Measurements from ENCODE around the gene ATRN.
"Not testable (repeated sequence)": the region's sequence is repeated elsewhere in the genome, so short reads cannot be mapped to it uniquely, and the experiment has no call there.

Gene ATRN

DNA sequence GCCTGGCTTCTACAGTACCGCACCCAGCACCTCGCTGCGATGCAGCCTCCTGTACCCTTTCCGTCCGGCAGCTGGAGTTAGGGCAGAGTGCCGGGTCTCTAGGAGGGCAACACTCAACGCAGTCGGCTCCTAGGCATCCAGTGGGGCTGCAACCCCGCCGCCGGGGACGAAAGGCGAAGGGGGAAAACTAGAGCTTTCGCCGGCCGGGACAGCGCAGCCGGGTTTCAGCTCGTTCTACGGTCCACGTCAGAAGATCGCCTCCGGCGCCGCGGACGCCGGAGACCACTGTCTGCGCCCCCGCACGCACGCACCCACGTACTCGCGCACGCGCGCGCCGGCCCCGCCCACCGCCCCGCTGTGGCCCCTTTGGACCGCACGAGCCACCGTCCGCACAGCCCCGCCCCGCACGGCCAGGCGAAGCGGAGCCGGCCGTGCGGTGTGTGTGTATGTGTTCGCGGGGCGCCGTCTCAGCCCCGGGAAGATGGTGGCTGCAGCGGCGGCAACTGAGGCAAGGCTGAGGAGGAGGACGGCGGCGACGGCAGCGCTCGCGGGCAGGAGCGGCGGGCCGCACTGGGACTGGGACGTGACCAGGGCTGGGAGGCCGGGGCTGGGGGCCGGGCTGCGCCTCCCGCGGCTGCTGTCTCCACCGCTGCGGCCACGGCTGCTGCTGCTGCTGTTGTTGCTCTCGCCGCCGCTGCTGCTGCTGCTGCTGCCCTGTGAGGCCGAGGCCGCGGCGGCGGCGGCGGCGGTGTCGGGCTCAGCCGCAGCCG, at the start of gene ATRN:
Gene ATRN, plus strand, starts transcription at position 392 of the 770 bp plus-strand sequence. Its CDS starts 90 bp downstream, at position 482.
- peak; percentile 76 for DNase-seq (ENCODE audit: low read depth)

DNA sequence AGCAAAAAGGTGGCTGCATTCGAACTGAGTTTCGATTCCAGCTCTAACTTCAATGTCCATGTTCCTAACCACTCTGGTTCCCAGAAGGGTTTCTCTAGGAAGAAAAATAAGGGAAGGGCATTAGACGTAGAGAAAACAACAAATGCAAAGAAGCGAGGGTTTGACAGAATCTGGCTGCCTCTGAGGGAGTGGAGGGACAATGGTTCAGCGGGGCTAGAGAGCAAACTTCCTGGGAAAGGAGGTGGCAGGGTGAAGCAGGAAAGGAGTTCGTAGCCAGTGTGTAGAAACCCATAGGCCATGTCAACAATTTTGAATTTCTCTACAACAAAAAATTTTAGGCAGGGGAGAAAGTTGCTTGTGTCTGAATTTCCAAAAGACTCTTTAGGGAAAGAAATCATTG, 48.8 kb upstream of the ATRN start:
- DNase-seq (ENCODE audit: low read depth): no peak

DNA sequence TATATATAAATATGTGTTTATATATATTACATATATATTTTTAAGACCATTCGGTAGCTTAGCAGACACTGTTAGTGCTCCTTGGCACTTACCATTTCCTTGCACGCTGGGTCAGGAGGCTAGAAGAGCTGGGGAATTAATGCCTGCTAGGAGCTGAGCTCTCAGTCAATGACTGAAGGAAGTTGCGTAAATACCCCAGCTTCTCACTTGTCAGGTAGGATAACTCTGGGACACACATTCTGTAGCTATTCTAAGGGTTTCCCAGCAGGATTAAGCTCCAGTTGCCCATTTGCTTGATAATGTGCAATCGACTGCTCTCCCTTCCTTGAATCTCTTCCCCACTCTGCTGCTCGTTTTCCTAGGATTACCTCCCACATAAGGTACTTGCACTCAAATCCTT, 47.7 kb upstream of the ATRN start:
- no peak for DNase-seq (ENCODE audit: low read depth)

DNA sequence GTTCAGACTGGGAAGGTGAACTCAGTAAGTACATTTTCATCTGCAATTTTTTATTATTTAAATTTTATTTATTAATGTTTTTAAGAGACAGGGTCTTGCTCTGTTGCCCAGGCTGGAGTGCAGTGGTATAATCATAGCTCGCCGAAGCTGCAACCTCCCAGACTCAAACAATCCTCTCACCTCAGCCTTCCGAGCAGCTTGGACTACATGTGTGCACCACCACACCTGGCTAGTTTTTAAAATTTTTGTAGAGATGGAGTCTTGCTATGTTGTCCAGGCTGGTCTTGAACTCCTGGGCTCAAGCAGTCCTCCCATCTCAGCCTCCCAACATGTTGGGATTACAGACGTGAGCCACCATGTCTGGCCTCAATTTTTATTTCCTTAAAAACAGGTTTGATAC, 44.1 kb upstream of the ATRN start:
- DNase-seq (ENCODE audit: low read depth): not testable (repeated sequence)

DNA sequence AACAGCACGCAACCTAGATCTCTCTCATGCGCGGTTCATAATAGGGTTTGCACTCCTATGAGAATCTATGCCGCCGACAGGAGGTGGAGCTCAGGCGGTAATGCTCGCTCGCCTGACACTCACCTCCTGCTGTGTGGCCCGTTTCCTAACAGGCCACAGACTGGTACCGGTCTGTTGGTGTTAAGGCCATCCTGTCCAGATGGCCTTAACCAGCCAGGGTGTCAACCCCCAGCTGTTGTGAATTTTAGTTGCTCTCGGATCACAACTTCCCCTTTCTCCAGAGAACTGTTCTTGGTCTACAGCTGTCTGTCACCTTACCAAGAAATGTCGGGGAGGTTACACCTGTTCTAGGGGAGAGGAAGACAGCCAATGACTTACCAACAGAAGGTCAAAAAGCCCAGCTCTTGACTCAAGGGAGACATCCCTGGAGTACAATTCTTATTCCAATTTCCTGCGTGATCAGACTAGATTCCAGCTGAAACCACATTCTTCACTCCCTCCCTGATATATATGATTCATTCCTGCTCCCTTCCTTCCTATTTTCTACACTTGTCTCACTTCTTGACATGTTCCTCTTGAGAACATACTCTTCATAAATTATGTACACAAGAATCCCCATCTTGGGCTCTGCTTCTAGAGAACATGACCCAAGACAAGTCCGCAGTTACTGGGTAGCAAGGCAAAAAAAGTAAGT, 40.3 kb upstream of the ATRN start:
- no peak for DNase-seq (ENCODE audit: low read depth)

DNA sequence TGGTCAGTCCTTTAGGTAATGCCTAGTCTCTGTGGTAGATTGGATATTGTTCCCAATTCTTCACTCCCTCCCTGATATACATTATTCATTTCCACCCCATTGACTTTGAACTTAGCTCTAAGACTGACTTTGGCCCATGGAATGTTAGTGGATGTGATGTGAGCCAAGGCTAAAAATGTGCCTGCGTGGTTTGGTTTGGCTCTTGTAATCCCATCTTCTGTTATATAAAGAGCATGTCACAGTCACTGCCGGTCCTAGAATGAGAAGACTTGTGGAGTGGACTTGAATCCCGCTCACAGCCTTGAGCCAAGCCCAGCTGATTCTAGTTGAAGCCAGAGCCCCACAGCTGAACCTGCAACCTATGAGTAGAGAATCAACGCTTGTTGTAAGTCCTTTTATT, 39.7 kb upstream of the ATRN start:
- peak; percentile 48 for DNase-seq (ENCODE audit: low read depth)

DNA sequence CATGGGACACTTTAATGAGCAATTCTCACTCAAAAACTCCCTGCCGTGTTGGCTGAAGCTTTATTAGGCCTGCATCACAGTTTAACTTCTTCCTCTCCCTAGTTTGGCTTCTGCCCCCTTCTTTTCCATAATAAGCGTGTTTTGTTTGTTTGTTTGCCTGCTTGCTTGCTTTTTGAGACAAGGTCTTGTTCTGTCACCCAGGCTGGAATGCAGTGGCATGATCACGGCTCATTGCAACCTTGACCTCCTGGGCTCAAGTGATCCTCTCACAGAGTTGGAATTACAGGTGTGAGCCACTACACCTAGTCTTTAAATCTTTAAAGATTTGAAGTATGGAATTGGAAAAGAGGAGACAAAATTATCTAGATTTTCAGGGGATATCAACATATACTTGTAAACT, 38.0 kb upstream of the ATRN start:
- no peak for DNase-seq (ENCODE audit: low read depth)

DNA sequence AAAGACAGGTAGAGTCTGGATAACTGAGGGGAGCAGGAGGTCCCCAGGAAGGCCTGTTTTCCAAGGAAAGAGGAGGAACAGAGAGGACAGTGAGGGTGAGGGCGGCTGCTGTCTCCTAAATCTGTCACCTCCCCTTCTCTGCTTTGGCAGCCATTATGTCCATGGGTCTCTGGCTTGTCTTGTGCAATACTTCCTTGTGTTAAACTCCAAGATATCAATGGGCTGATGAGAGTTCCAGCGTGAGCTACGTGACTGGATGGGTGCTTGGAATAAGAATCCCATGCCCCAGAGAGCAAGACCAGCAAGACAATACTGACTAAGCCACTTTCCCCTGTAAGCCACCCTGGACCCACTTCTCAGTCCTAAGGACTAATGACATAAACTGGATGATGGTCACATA, 37.1 kb upstream of the ATRN start:
- DNase-seq (ENCODE audit: low read depth): no peak

DNA sequence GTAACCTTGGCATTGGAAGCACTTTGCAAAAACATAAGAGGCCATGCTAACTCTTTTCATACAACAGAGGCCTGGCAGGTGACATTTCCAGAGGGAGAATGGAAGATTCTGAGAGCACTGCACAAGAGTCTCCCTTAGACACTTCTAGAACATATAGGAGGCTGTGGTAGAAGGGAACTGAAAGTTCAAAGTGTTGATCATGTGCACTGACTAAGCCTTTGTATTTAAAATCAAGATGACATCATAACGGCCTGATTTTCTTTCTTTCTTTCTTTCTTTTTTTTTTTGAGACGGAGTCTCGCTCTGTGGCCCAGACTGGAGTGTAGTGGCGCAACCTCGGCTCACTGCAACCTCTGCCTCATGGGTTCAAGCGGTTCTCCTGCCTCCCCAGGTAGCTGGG, 36.6 kb upstream of the ATRN start:
- DNase-seq (ENCODE audit: low read depth): no peak

DNA sequence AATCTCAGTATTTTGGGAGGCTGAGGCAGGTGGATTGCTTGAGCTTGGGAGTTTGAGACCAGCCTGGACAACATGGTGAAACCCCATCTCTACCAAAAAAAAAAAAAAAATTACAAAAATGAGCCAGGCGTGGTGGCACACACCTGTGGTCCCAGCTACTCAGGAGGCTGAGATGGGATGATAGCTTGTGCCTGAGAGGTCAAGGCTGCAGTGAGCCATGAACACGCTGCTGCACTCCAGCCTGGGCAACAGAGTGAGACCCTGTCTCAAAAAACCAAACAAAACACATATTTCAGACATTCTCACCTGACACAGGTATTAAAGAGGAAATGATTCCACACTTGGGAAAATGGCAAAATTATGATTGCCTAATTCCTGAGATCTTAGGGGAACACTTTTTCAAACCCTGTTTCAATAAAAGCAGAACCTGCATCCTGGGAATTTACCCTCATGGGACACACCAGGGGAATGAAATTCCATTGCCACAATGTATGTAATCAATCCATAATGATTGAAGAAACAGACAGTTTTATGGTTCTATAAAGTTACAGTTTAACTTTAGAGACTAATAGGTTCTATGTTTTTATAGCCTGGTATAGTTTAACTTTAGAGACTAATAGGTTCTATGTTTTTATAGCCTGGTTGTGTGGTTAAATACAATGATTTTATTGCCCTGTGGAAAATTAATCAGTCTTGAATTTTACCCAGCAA, 33.8 kb upstream of the ATRN start:
- DNase-seq (ENCODE audit: low read depth): no peak

DNA sequence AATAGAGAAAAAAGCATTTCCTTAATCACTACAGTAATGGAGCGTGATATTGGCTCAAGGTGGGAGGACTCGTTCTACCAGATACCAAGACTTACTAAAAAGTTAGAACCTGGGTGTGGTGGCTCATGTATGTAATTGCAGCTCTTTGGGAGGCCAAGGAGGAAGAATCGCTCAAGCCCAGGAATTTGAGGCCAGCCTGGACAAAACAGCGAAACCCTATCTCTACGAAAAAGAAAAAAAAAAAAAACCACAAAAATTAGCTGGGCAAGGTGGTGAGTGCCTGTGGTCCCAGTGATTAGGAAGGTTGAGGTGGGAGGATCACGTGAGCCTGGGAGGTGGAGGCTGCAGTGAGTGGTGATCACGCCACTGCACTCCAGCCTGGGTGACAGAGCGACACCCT, 24.0 kb upstream of the ATRN start:
- no peak for DNase-seq (ENCODE audit: low read depth)

DNA sequence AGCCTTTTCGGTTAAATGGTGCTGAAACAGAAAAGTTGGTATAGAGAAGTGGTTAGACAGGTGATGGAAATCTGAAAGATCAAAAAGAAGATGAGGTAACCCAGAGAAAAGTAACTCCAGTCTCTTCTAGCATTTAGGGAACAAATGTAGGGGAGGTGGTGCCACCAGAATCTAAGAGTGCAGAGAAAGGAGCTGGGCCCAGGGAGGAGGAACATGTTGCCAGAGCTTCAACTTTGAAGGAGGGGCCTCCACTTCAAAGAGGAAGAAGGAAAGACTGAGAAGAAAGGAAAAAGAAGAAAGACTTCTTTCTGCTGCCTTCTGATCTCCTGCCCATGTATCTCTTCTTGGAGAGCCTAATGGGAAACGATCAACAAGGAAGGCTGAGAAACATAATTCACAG, 23.5 kb upstream of the ATRN start:
- DNase-seq (ENCODE audit: low read depth): no peak

DNA sequence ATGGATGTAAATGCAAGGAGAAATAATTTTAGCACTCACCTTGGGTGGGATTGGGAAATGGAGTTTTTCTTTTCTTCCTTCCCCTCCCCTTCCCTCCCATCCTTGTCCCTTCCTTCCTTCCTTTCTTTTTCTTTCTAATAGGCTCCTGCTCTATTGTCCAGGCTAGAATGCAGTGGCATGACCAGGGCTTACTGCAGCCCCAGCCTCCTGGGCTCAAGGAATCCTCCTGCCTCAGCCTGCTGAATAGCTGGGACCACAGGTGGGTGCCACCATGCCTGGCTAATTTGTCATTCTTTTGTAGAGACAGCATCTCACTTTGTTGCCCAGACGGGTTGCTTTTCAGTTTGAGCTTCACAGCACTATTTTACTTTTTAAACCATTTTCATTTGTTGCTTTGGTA, 21.5 kb upstream of the ATRN start:
- no peak for DNase-seq (ENCODE audit: low read depth)

DNA sequence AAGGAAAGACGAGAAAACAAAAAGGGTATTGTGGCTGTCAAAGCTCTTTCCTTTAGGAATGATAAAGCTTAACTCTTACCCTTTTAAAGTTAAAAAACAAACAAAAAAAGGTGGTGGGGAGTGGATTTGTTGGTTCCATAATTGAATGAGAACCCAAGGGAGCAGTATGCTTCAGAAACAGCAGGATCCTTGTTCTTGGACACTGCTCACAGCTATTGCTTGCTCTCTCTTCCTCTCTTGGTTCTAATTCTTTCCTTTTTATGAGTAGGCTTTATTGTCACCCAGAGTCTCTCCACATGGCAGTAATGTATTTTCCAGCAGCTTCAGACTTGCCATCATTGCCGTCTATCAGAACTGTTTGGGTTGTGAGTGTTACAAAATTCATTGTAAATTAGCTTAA, 18.7 kb upstream of the ATRN start:
- no peak for DNase-seq (ENCODE audit: low read depth)

DNA sequence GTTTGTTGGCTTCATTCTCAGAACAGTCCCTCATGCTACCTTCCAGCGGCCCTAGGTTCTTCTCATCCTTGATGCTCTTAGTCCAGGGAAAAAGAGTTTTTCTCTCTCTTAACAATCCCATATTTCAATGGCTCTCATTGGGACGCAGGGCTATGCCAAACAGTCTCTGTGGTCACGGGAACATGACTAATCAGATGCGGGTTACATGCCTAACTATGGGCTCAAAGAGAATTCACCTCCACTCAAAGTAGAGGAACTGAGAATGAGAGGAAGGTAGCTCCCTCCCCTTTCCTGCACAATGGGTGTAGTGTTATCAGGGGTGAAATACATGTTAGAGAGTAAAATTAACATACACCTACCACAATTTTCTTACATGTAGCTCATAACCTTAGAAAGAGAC, 18.1 kb upstream of the ATRN start:
- DNase-seq (ENCODE audit: low read depth): no peak

DNA sequence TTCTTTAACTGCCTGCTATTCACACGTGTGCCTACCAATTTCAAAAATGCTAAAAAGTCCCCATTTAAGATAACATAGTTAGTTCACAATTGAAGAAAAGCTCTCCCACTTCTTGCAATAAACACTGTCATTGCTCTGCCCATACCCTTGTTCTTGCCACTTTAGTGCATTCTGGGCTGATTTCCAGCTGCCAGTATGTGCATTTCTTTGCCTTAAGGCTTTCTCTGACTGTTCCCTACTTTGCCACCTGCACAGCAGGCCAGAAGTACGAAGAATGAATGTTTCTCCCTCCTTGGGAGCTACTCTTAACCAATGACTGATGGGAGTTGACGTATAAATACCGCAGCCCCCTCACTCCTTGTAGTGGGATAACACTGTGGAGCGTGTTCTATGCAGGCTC, 16.0 kb upstream of the ATRN start:
- DNase-seq (ENCODE audit: low read depth): no peak

DNA sequence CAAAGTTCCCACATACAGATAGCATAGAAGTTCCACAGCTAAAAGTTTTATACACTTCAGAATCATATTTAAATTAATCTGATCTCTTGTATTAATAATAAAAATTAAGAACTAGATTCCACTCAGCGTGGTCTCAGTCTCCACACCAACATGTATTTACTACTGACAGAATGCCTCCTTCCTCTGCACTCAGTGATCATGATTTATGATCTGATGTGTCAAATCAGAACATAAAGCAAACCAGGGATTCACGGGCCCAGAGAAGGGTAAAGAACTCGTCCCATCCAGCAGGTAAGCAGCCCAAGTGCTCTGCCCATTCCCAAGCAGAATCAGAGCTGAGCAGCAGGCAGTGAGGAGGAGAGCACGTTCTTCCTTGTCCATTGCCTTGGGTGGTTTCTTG, 14.2 kb upstream of the ATRN start:
- DNase-seq (ENCODE audit: low read depth): no peak

DNA sequence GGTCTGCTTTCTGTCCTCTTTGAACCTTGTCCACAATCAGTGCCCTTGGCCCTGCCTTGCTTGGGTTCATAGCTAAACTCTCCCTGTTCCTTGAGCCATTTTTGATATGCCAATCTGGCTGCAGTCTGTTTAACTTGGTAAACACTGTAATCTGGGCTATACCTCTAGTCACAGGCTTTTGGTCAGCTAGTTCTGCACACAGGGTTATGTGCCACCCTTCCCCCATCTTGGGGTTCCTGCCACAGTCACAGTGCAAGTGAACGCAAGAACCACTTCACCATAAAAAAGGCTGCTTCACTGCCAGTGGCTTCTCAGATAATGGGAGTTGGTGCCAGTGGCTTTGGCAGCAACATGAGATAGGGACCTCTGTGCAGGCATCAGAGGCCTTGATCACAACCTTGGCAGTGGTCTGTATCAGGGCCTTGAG, 10.9 kb upstream of the ATRN start:
- no peak for DNase-seq (ENCODE audit: low read depth)

DNA sequence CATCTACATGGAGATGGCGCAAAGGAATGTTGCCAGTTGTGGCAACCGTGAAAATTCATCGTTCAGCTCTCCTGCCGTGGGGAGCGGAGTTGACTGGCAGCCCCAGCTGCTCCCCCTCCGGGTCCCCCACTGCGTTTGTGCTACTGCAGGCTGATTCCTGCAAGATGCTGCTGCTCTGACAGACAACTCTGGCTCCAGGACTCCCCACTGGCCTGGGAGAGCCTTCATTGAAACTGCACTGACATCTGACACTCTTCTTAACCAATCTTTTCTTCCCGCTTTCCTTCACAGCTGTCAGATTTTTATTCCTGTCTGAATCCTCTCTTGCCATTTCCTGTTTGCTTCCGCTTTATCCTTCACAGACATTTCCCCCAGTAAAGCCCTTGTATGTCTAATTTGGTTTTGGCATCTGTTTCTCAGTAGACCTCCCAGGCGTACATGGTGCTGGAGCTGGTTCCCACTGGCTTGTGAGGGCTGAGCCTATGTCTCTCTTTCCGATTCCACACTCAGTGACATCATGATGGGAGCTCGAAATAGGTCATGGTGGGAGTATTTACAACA, 9.5 kb upstream of the ATRN start:
- peak; percentile 3 for DNase-seq (ENCODE audit: low read depth)

DNA sequence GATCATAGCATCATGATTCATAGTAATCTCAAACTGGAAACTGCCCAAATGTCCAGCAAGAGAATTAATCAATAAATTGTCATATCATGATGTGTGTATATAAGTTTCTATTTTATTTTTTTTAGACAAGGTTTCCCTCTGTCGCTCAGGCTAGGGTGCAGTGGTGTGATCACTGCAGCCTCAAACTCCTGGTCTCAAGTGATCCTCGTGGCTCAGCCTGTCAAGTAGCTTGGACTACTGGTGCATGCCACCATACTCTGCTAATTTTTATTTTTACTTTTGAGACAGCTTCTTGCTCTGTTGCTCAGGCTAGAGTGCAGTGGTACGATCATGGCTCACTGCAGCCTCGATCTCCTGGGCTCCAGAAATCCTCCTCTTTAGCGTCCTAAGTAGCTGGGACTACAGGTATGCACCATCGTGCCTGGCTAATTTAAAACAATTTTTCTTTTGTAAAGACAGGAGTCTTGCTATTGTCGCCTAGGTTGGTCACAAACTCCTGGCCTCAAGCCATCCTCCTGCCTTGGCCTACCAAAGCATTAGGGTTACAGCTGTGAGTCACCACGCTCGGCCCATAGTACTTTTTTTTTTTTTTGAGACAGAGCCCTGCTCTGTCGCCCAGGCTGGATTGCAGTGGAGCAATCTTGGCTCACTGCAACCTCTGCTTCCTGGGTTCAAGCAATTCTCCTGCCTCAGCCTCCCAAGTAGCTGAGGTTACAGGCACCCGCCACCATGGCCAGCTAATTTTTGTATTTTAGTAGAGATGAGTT, 8.7 kb upstream of the ATRN start:
- no peak for DNase-seq (ENCODE audit: low read depth)

DNA sequence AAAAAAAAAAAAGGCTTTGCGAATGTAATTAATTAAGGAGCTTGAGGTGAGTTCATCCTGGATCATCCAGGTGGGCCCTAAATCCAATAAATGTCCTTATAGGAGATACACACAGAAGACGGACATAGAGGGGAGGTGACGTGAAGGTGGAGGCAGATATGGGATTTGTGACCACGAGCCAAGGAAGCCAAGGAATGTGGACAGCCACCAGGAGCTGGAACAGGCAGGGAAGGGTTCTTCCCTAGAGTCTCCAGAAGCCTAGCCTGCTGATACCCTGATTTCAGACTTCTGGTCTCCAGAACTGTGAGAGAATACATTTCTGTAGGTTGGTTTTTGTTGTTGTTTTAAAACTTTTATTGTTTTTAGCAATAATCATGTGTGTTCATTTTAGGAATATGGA, 6.7 kb upstream of the ATRN start:
- no peak for DNase-seq (ENCODE audit: low read depth)

DNA sequence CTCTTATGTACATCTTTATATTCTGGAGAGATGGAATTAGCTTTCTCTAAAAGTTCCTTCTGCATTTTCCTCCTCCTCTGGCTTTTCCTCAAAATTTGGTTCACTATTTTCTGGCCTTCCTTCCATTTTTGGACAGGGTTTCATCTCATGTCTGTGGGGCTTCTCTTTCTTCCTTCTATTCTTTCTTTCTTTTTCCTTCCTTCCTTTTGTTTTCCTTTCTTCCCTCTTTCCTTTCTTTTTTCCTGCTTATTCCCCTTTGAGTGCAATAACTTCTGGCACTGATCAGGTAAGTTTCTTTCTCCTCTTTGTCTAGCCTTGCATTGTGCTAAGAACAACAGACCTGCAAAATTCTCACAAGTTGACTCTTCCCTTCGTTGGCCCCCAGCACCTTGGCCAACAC, 5.5 kb upstream of the ATRN start:
- DNase-seq (ENCODE audit: low read depth): no peak
